HCT116 (cell line): ENCODE results near the gene DAGLA. TPM values are rescaled to one million over a fixed set of nuclear protein-coding genes. Genes with fewer than 3 reads are reported as not detected.

Experiments
- ATAC-seq: fragments of 200-7000 bp; cut with Tn5 transposase; 2 replicates; pipeline ENCODE4 v1.9.1; 2020; ENCODE audit warnings: mild to moderate bottlenecking, moderate library complexity
- BruUV-seq: library from RNA; stranded (reverse); fragments of 400-500 nt; replicated peaks from 2 replicates; lab custom pipeline; 2021; lab: Mats Ljungman, UMichigan
- CTCF ChIA-PET: fragments of 300-600 bp; sonication (Branson Sonifier 250); formaldehyde crosslinking; loops from one replicate; lab custom pipeline; 2021; ENCODE audit warnings: antibody characterized with exemption; lab: Charles Lee
- POLR2A ChIA-PET: fragments of 300-600, 350-600 bp; sonication (Branson Sonifier 250); formaldehyde crosslinking; loops from one replicate; lab custom pipeline; 2021; ENCODE audit warnings: antibody characterized with exemption; lab: Charles Lee
- RAD21 ChIA-PET, 2 experiments: fragments of 300-600 bp; sonication (Branson Sonifier 250); formaldehyde crosslinking; loops; one replicate each; lab custom pipeline; 2023; ENCODE audit warnings: low total read pairs in 2 of 2; ENCODE audit not compliant: uncharacterized antibody in 2 of 2, unreplicated experiment in 2 of 2, low non-redundant PET in 1 of 2; lab: Charles Lee
- DNase-seq: peaks from one replicate; pipeline ENCODE4 v3.0.0-alpha.2; 2010; ENCODE audit warnings: low read depth, low spot score
- H2AFZ ChIP-seq: fragments of 200-600 bp; shearing (Covaris generic), sonication (generic); 2 replicates; pipeline ENCODE4 v1.6.1; 2017; ENCODE audit warnings: low read depth, mixed run types, mixed read lengths, antibody characterized with exemption, low read length; ENCODE audit not compliant: poor library complexity, severe bottlenecking
- H3K27ac ChIP-seq: 2 replicates; pipeline ENCODE4 v1.5.1; 2012; ENCODE audit warnings: low read depth, low read length
- H3K27me3 ChIP-seq: fragments of 200-600 bp; sonication (generic); 2 replicates; pipeline ENCODE4 v1.6.1; 2016; ENCODE audit warnings: mixed run types, low read length, mixed read lengths; ENCODE audit not compliant: insufficient read depth
- H3K36me3 ChIP-seq, 2 experiments: fragments of 200-500 bp in 1 of 2; fragments of 200-600 bp in 1 of 2; sonication (Bioruptor generic) in 1 of 2; sonication (generic) in 1 of 2; 2 replicates each; pipeline versions ENCODE4 v1.5.1 to v1.6.1; 2014 to 2016; ENCODE audit warnings: low read length in 2 of 2, inconsistent platforms in 1 of 2, mixed read lengths in 1 of 2, mixed run types in 1 of 2; ENCODE audit not compliant: insufficient read depth in 2 of 2, control insufficient read depth in 1 of 2
- H3K4me1 ChIP-seq, 2 experiments: fragments of 200-600 bp in 1 of 2; sonication (generic) in 1 of 2; 2 replicates each; pipeline versions ENCODE4 v1.5.1 to v1.6.1; 2012 to 2017; ENCODE audit warnings: low read length in 2 of 2, inconsistent platforms in 1 of 2, mild to moderate bottlenecking in 1 of 2, mixed read lengths in 1 of 2, mixed run types in 1 of 2, moderate library complexity in 1 of 2; ENCODE audit not compliant: insufficient read depth in 2 of 2, control insufficient read depth in 1 of 2
- H3K4me2 ChIP-seq: fragments of 200-600 bp; sonication (generic); 2 replicates; pipeline ENCODE4 v1.6.1; 2017; ENCODE audit warnings: mixed run types, low read length, mixed read lengths
- H3K4me3 ChIP-seq, 2 experiments: fragments of 200-600 bp in 1 of 2; sonication (generic) in 1 of 2; replicated peaks in 1 of 2; 2 replicates each; pipeline ENCODE4 v1.5.1; 2011 to 2016; ENCODE audit warnings: low read length in 2 of 2, control low read depth in 1 of 2, low read depth in 1 of 2, mild to moderate bottlenecking in 1 of 2, mixed read lengths in 1 of 2, mixed run types in 1 of 2
- H3K79me2 ChIP-seq: fragments of 200-600 bp; sonication (generic); 2 replicates; pipeline ENCODE4 v1.6.1; 2017; ENCODE audit warnings: mild to moderate bottlenecking, mixed run types, low read length, moderate library complexity, mixed read lengths; ENCODE audit not compliant: insufficient read depth
- H3K9ac ChIP-seq: fragments of 200-600 bp; sonication (generic); 2 replicates; pipeline ENCODE4 v1.6.1; 2016; ENCODE audit warnings: low read length, mixed read lengths
- H3K9me2 ChIP-seq: fragments of 200-600 bp; sonication (generic), shearing (Covaris generic); 2 replicates; pipeline ENCODE4 v1.6.1; 2017; ENCODE audit warnings: mixed run types, mild to moderate bottlenecking, moderate library complexity; ENCODE audit not compliant: insufficient read depth
- H3K9me3 ChIP-seq, 2 experiments: fragments of 200-500 bp in 1 of 2; fragments of 200-600 bp in 1 of 2; sonication (Bioruptor generic) in 1 of 2; sonication (generic) in 1 of 2; 2 replicates each; pipeline ENCODE4 v1.6.1; 2014 to 2017; ENCODE audit warnings: low read length in 2 of 2, mixed read lengths in 2 of 2, inconsistent platforms in 1 of 2, low read depth in 1 of 2, mild to moderate bottlenecking in 1 of 2, mixed run types in 1 of 2, moderate library complexity in 1 of 2; ENCODE audit not compliant: control insufficient read depth in 1 of 2, insufficient read depth in 1 of 2
- H4K20me1 ChIP-seq: fragments of 200-600 bp; sonication (generic), shearing (Covaris generic); 2 replicates; pipeline ENCODE4 v1.6.1; 2017; ENCODE audit warnings: mixed run types, mild to moderate bottlenecking, moderate library complexity; ENCODE audit not compliant: insufficient read depth
- CBX3 ChIP-seq: IDR thresholded peaks from 2 replicates; pipeline ENCODE4 v1.6.1; 2012; ENCODE audit warnings: low read depth
- EGR1 ChIP-seq: IDR thresholded peaks from 2 replicates; pipeline ENCODE4 v1.6.1; 2012; ENCODE audit warnings: low read depth
- ELF1 ChIP-seq: IDR thresholded peaks from 2 replicates; pipeline ENCODE4 v1.6.1; 2012; ENCODE audit warnings: low read depth, borderline replicate concordance
- EZH2 ChIP-seq: fragments of 200-600 bp; sonication (generic); IDR thresholded peaks from 2 replicates; pipeline ENCODE4 v1.6.1; 2017; ENCODE audit warnings: antibody characterized with exemption, mixed run types
- EZH2phosphoT487 ChIP-seq: fragments of 200-600 bp; IDR thresholded peaks from 2 replicates; pipeline ENCODE4 v1.6.1; 2018; ENCODE audit warnings: antibody characterized with exemption, borderline replicate concordance
- FOSL1 ChIP-seq: IDR thresholded peaks from 2 replicates; pipeline ENCODE4 v1.6.1; 2012; ENCODE audit warnings: low read depth
- JUND ChIP-seq: IDR thresholded peaks from 2 replicates; pipeline ENCODE4 v1.6.1; 2012
- RAD21 ChIP-seq: IDR thresholded peaks from 2 replicates; pipeline ENCODE4 v1.6.1; 2012; ENCODE audit warnings: low read depth, mild to moderate bottlenecking
- SRF ChIP-seq: IDR thresholded peaks from 2 replicates; pipeline ENCODE4 v1.6.1; 2012; ENCODE audit warnings: low read depth
- TCF7L2 ChIP-seq: IDR thresholded peaks from 2 replicates; pipeline ENCODE4 v1.7.0; 2011; ENCODE audit warnings: borderline replicate concordance, inconsistent platforms; ENCODE audit not compliant: insufficient read depth, insufficient read length; ENCODE audit errors: extremely low read depth
- ZBTB33 ChIP-seq: IDR thresholded peaks from 2 replicates; pipeline ENCODE4 v1.6.1; 2011; ENCODE audit warnings: mild to moderate bottlenecking, low read length, moderate library complexity; ENCODE audit not compliant: insufficient replicate concordance; ENCODE audit errors: extremely low read depth
- intact Hi-C: fragments of 100-400 bp; cut with micrococcal nuclease; formaldehyde crosslinking; loops from 2 replicates; pipeline ENCODE4 v1.10.0; 2022
- total RNA-seq: library from RNA; stranded (reverse); gene quantifications from one replicate; pipeline ENCODE4 v1.2.1, GENCODE V29; 2021; ENCODE audit not compliant: unreplicated experiment
- TF ChIP-seq, protein P1 (sequence below): IDR thresholded peaks from 2 replicates; pipeline ENCODE4 v1.6.1; 2012

The DAGLA gene
- total RNA-seq, 1 experiment from 2014 or later, result 2.7 TPM

- TF ChIP-seq ELF1 (no peak), FOSL1 (no peak), EZH2phosphoT487 (no peak), CBX3 (no peak)
- TF ChIP-seq, protein P1, sequence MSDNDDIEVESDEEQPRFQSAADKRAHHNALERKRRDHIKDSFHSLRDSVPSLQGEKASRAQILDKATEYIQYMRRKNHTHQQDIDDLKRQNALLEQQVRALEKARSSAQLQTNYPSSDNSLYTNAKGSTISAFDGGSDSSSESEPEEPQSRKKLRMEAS, result no peak
These were observed 51.9 kb downstream of the DAGLA start (continued) for GRCh38 chr11:61731952-61732675.

- peaks cover 34 to 50% of the 10 kb centered on the region in 2 experiments for H3K4me1 ChIP-seq
- RAD21 ChIA-PET, result interaction anchor here (0.6 to 1.4 kb wide), 3 partner anchors 65 to 94 kb away, joined by 5 to 10 read pairs (median 5); no protein-coding TSS in a partner anchor
- no peaks in the 10 kb centered on the region for H4K20me1 ChIP-seq
- H3K36me3 ChIP-seq, result no peaks in the 10 kb centered on the region
- BruUV-seq, result no TSS peak
- POLR2A ChIA-PET, result no interaction called here
- H3K79me2 ChIP-seq, result no peaks in the 10 kb centered on the region
- no peak overlapping the region for H2AFZ ChIP-seq
- no peak overlapping the region for H3K4me2 ChIP-seq
- H3K27ac ChIP-seq, result no peak overlapping the region
- H3K4me3 ChIP-seq, result no peak overlapping the region
- CTCF ChIA-PET, result interaction anchor here (1.0 to 1.9 kb wide), 21 partner anchors 8 to 375 kb away, joined by 3 to 20 read pairs (median 6); no protein-coding TSS in a partner anchor
- intact Hi-C loops, result loop anchor here (1.0 kb wide), 1 partner anchor 53 kb away; no protein-coding TSS in a partner anchor
- no peaks in the 10 kb centered on the region for H3K9me3 ChIP-seq
- no peak for DNase-seq
- no peak overlapping the region for H3K9ac ChIP-seq
- TF ChIP-seq EGR1 (no peak), ZBTB33 (no peak), CBX3 (no peak), EZH2 (no peak), SRF (no peak), RAD21 (no peak), TCF7L2 (no peak), FOSL1 (no peak), JUND (no peak)
- TF ChIP-seq, protein P1, result no peak
- TF ChIP-seq, all 23 proteins: peak for 0
- no peaks in the 10 kb centered on the region for H3K27me3 ChIP-seq
- H3K9me2 ChIP-seq, result no peaks in the 10 kb centered on the region
- ATAC-seq, result no peak
These were observed 52.5 kb downstream of the DAGLA start for GRCh38 chr11:61732705-61733104.
